Testis (tissue), 2 donors: Measurements from ENCODE around the gene ATP6V1G2.

Experiments used
- POLR2A ChIP-seq: fragments of 450-650 bp; IDR thresholded peaks from one replicate; pipeline ENCODE4 v1.6.1; 2017; ENCODE audit warnings: antibody characterized with exemption, mild to moderate bottlenecking, moderate library complexity
- TF ChIP-seq, protein P1 (sequence below), 3 experiments: fragments of 450-650 bp in 2 of 3; fragments of 200-600 bp in 1 of 3; sonication (generic) in 1 of 3; IDR thresholded peaks; one replicate each; pipeline ENCODE4 v1.5.1; 2016 to 2019; ENCODE audit warnings: antibody characterized with exemption in 3 of 3, mild to moderate bottlenecking in 2 of 3, moderate library complexity in 1 of 3

DNA sequence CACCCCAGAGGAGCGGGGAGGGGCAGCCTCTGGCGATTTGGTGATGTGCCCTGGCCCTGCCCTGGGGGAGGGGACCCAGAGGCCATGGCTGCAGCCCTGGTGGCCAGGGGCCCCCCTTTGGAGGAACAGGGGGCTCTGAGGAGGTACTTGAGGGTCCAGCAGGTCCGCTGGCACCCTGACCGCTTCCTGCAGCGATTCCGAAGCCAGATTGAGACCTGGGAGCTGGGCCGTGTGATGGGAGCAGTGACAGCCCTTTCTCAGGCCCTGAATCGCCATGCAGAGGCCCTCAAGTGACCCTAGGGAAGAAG, 11.9 kb upstream of the ATP6V1G2 start:
- TF ChIP-seq, protein P1, sequence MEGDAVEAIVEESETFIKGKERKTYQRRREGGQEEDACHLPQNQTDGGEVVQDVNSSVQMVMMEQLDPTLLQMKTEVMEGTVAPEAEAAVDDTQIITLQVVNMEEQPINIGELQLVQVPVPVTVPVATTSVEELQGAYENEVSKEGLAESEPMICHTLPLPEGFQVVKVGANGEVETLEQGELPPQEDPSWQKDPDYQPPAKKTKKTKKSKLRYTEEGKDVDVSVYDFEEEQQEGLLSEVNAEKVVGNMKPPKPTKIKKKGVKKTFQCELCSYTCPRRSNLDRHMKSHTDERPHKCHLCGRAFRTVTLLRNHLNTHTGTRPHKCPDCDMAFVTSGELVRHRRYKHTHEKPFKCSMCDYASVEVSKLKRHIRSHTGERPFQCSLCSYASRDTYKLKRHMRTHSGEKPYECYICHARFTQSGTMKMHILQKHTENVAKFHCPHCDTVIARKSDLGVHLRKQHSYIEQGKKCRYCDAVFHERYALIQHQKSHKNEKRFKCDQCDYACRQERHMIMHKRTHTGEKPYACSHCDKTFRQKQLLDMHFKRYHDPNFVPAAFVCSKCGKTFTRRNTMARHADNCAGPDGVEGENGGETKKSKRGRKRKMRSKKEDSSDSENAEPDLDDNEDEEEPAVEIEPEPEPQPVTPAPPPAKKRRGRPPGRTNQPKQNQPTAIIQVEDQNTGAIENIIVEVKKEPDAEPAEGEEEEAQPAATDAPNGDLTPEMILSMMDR (IDR thresholded peaks at IDR 0.05), result no peak
- no peak for TF ChIP-seq POLR2A
